GM12874 (cell line): ENCODE results near the gene LMO2.

ENCODE experiments used
- TF ChIP-seq, protein P1 (sequence below): IDR thresholded peaks from 2 replicates; pipeline ENCODE4 v1.5.1; 2011; ENCODE audit warnings: low read depth, mild to moderate bottlenecking, control low read depth, low read length, moderate library complexity; ENCODE audit not compliant: insufficient read depth

The LMO2 gene

GRCh38 chr11:33869481-33870422, 22.1 kb downstream of the LMO2 start:
- TF ChIP-seq, protein P1, sequence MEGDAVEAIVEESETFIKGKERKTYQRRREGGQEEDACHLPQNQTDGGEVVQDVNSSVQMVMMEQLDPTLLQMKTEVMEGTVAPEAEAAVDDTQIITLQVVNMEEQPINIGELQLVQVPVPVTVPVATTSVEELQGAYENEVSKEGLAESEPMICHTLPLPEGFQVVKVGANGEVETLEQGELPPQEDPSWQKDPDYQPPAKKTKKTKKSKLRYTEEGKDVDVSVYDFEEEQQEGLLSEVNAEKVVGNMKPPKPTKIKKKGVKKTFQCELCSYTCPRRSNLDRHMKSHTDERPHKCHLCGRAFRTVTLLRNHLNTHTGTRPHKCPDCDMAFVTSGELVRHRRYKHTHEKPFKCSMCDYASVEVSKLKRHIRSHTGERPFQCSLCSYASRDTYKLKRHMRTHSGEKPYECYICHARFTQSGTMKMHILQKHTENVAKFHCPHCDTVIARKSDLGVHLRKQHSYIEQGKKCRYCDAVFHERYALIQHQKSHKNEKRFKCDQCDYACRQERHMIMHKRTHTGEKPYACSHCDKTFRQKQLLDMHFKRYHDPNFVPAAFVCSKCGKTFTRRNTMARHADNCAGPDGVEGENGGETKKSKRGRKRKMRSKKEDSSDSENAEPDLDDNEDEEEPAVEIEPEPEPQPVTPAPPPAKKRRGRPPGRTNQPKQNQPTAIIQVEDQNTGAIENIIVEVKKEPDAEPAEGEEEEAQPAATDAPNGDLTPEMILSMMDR: no peak

- TF ChIP-seq, protein P1: no peak
Measured at GRCh38 chr11:33868647-33869461, 23.0 kb downstream of the LMO2 start.

- TF ChIP-seq, protein P1: no peak
Measured at GRCh38 chr11:33867996-33868646, 23.8 kb downstream of the LMO2 start.

GRCh38 chr11:33867561-33867960, 24.3 kb downstream of the LMO2 start:
- TF ChIP-seq, protein P1: no peak

GRCh38 chr11:33866936-33867335, 24.9 kb downstream of the LMO2 start:
- TF ChIP-seq, protein P1: no peak

- TF ChIP-seq, protein P1: no peak
Measured at GRCh38 chr11:33864479-33864878, 27.4 kb downstream of the LMO2 start.
